ENCODE measurements around the gene RB1. TPM values are rescaled to one million over a fixed set of nuclear protein-coding genes. Genes with fewer than 3 reads are reported as not detected.

RB1 gene
- total RNA-seq, 1 donor from 2014 or later = 23.8 TPM

- TF ChIP-seq CTCF (IDR thresholded peaks at IDR 0.05; ENCODE audit: borderline replicate concordance) = no peak
Observed at GRCh38 chr13:48500652-48501197, 197.2 kb downstream of the RB1 start.

GRCh38 chr13:48501705-48502104, 198.2 kb downstream of the RB1 start:
- no peak for DNase-seq
- TF ChIP-seq CTCF (IDR thresholded peaks at IDR 0.05; ENCODE audit: borderline replicate concordance) = no peak
- peaks cover 18% of the 10 kb centered on the region for H3K36me3 ChIP-seq
- no peak overlapping the region for H3K27ac ChIP-seq (replicated peaks)
- intact Hi-C loops (cut with micrococcal nuclease) = loop anchor here (10.0 kb wide), 1 partner anchor 73 kb away; no protein-coding TSS in a partner anchor
- peaks cover 15% of the 10 kb centered on the region for H3K4me1 ChIP-seq
- H3K27me3 ChIP-seq (ENCODE audit: low read depth) = no peaks in the 10 kb centered on the region
- no peak overlapping the region for H3K4me3 ChIP-seq
- no peaks in the 10 kb centered on the region for H3K9me3 ChIP-seq (replicated peaks)

More at GRCh38 chr13:48500652-48501197, 197.2 kb downstream of the RB1 start:
- no peak for DNase-seq
- Histone ChIP-seq H3K27ac (replicated peaks) (peak overlapping the region; percentile 8), H3K36me3 (peaks cover 24% of the 10 kb centered on the region), H3K27me3 (ENCODE audit: low read depth) (no peaks in the 10 kb centered on the region), H3K9me3 (replicated peaks) (no peaks in the 10 kb centered on the region), H3K4me1 (peaks cover 14% of the 10 kb centered on the region), H3K4me3 (no peak overlapping the region)
- intact Hi-C loops (cut with micrococcal nuclease) = loop anchor here (10.0 kb wide), 1 partner anchor 74 kb away; no protein-coding TSS in a partner anchor

GRCh38 chr13:48502601-48503319, 199.2 kb downstream of the RB1 start:
- no peak for TF ChIP-seq CTCF (IDR thresholded peaks at IDR 0.05; ENCODE audit: borderline replicate concordance)
- H3K36me3 ChIP-seq = peaks cover 18% of the 10 kb centered on the region
- H3K4me3 ChIP-seq = no peak overlapping the region
- intact Hi-C loops (cut with micrococcal nuclease) = loop anchor here (10.0 kb wide), 1 partner anchor 72 kb away; no protein-coding TSS in a partner anchor
- no peaks in the 10 kb centered on the region for H3K27me3 ChIP-seq (ENCODE audit: low read depth)
- H3K9me3 ChIP-seq (replicated peaks) = no peaks in the 10 kb centered on the region
- H3K4me1 ChIP-seq = peaks cover 24% of the 10 kb centered on the region
- DNase-seq = no peak
- H3K27ac ChIP-seq (replicated peaks) = no peak overlapping the region

GRCh38 chr13:48504606-48505005, 201.1 kb downstream of the RB1 start:
- DNase-seq = no peak
- H3K9me3 ChIP-seq (replicated peaks) = no peaks in the 10 kb centered on the region
- H3K4me3 ChIP-seq = no peak overlapping the region
- peaks cover 30% of the 10 kb centered on the region for H3K4me1 ChIP-seq
- no peaks in the 10 kb centered on the region for H3K27me3 ChIP-seq (ENCODE audit: low read depth)
- peaks cover 18% of the 10 kb centered on the region for H3K36me3 ChIP-seq
- TF ChIP-seq CTCF (IDR thresholded peaks at IDR 0.05; ENCODE audit: borderline replicate concordance) = no peak
- H3K27ac ChIP-seq (replicated peaks) = peak overlapping the region; percentile 83
- intact Hi-C loops (cut with micrococcal nuclease) = loop anchor here (10.0 kb wide), 1 partner anchor 70 kb away; no protein-coding TSS in a partner anchor

GRCh38 chr13:48505012-48505411, 201.5 kb downstream of the RB1 start:
- DNase-seq = no peak
- Histone ChIP-seq H3K27ac (replicated peaks) (peak overlapping the region; percentile 83), H3K4me3 (no peak overlapping the region), H3K27me3 (ENCODE audit: low read depth) (no peaks in the 10 kb centered on the region), H3K9me3 (replicated peaks) (no peaks in the 10 kb centered on the region), H3K36me3 (peaks cover 17% of the 10 kb centered on the region), H3K4me1 (peaks cover 34% of the 10 kb centered on the region)
- intact Hi-C loops (cut with micrococcal nuclease) = loop anchor here (10.0 kb wide), 1 partner anchor 70 kb away; no protein-coding TSS in a partner anchor
- no peak for TF ChIP-seq CTCF (IDR thresholded peaks at IDR 0.05; ENCODE audit: borderline replicate concordance)

All from left ventricle myocardium inferior (tissue), 1 donor.